ENCODE measurements around the gene CLMN.

DNA sequence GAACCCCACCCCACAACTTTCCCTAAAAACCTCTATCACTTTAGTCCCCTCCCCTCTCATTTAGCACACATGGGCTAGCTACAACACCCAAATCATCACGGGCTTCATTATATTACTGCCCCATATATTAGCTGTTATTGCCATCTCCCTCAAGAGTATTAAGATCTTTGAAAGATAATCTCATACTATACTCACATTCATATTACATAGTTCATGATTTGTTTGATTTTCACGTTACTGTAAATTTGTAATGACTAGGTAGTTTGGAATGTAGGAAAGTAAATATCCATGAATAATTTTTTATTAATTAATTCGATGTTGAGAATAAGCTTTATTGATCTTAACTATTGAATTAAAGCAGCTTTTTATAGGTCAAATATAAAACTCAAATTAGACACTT is 170.3 kb downstream of the CLMN start:
- TF ChIP-seq POLR2A (IDR thresholded peaks at IDR 0.05) = no peak
- TF ChIP-seq, protein P1, sequence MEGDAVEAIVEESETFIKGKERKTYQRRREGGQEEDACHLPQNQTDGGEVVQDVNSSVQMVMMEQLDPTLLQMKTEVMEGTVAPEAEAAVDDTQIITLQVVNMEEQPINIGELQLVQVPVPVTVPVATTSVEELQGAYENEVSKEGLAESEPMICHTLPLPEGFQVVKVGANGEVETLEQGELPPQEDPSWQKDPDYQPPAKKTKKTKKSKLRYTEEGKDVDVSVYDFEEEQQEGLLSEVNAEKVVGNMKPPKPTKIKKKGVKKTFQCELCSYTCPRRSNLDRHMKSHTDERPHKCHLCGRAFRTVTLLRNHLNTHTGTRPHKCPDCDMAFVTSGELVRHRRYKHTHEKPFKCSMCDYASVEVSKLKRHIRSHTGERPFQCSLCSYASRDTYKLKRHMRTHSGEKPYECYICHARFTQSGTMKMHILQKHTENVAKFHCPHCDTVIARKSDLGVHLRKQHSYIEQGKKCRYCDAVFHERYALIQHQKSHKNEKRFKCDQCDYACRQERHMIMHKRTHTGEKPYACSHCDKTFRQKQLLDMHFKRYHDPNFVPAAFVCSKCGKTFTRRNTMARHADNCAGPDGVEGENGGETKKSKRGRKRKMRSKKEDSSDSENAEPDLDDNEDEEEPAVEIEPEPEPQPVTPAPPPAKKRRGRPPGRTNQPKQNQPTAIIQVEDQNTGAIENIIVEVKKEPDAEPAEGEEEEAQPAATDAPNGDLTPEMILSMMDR (IDR thresholded peaks at IDR 0.05) = no peak

All from vagina (tissue), 2 donors.